GM21717 (cell line): ENCODE results near the gene MRPS31.

Source experiments
- ATAC-seq: cut with Tn5 transposase; IDR thresholded peaks from one replicate; pipeline ENCODE4 v1.9.1; 2021; ENCODE audit warnings: mild to moderate bottlenecking, moderate library complexity; ENCODE audit not compliant: unreplicated experiment

The MRPS31 gene

DNA sequence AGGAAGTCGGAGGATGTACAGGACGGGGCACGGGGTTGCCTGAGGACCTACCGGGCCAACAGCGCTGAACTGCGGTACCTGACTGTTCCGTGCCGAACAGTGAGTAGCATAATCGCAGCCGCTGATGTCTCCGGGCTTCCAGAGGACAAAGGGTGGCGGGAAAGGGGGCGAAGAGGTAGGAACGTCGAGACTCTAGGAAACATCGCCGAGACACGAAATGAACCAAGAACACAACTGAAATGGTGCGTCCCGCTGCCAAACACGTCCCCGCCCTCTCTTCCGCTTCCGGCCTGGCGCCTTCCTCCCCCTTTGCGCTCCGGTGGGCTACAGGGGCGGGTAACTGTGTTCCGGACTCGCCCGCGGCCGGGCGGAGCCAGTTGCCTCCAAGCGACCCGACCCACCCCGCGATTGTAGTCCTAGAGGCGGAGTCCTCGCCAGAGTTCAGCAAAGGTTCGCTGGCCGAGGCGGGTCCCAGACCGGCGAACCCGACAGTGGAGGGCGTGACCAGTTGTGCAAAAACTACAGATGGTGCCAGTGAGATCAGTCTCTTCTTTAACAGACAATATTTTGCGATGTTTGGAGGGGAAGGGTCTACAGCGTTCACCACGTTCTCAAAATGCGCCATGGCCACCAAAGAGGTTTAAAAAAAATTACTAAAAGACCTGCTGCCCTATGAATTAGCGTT is at the start of gene MRPS31:
Gene MRPS31 (minus strand): TSS at position 257 of the 685 bp plus-strand sequence. CDS start 54 bp downstream, at position 203.
- peak; percentile 94 for ATAC-seq

DNA sequence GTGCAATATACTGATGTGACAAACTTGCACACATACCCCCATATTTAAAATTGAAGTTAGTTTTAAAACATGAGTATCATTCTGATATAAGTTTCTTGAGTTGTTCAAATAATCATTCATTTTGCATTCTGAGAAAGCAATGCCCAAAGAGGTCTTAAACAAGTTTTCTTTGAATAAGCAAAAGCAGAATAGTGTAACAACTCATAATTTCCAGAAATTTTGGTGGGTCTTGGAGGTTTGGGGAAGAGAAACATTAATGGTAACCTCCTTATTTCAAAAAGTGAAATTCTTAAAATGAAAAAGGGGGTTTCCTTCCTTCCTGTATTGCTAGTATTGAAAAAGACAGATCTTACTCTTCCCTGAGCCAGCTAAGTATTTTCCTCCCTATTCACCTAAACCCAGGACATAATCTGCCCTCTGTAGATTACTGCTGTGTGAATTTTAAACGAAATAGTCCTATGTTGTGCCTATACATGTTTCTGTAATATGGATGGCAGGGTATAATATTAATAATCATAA is 48.9 kb upstream of the MRPS31 start:
- no peak for ATAC-seq

DNA sequence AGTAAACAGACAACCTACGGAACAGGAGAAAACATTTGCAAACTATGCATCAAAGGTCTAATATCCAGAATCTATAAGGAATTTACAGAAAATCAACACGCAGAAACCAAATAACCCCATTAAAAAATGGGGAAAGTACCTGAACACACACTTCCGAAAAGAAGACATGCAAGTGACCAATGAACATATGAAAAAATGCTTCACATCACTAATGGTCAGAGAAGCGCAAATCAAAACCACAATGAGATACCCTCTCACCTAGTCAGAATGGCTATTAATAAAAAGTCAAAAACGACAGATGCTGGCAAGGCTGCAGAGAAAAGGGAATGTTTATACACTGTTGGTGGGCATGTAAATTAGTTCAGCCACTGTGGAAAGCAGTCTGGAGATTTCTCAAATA is 47.9 kb upstream of the MRPS31 start:
- no peak for ATAC-seq

DNA sequence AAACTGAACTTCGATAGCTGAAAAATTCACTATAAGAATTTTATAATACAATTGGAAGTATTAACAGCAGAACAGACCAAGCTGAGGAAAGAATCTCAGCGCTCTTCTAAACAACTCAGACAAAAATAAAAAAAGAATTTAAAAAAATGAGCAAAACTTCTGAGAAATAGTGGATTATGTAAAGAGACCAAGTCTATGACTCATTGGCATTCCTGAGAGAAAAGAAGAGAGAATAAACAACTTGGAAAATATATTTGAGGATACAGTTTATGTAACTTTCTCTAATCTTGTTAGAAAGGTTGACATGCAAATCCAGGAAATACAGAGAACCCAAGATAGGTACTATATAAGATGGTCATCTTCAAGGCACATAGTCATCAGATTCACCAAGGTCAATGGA is 43.8 kb upstream of the MRPS31 start:
- no peak for ATAC-seq

DNA sequence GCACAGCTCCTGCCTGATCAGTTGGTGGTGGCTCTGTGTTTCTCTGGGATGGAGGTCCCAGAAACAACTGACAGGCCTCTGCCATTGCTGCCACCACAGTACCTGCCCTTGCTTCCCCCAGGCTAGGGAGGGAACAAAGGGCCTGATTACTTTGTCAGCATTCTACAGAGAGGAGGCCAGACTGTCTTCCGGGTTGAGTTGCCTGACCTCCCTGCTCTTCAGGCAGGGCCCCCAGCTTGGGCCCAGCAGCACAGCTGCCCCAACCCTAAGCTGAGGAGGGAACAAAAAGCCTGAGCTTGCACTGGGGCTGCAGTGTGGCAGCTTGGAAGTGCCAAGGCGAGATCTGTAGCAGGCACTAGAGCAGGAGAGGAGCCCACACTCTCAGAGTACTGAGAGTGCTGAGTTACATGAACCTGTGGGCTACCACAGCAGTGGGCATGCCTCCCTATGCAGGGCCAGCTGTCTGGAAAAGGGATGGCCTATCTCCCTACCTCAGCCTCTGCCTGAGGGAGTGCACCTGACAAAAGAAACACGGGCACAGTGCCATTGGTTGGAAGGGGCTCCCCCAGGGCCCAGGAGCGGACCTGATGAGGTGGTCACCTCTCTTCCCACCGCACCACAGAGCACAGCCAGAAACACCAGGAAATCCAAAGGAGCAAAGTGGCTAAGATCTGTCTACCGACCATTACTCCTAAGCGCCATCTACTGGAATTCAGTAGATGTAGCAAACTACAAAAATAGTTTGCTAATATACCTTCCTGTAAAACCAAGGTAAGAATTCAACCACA is 42.9 kb upstream of the MRPS31 start:
- no peak for ATAC-seq

DNA sequence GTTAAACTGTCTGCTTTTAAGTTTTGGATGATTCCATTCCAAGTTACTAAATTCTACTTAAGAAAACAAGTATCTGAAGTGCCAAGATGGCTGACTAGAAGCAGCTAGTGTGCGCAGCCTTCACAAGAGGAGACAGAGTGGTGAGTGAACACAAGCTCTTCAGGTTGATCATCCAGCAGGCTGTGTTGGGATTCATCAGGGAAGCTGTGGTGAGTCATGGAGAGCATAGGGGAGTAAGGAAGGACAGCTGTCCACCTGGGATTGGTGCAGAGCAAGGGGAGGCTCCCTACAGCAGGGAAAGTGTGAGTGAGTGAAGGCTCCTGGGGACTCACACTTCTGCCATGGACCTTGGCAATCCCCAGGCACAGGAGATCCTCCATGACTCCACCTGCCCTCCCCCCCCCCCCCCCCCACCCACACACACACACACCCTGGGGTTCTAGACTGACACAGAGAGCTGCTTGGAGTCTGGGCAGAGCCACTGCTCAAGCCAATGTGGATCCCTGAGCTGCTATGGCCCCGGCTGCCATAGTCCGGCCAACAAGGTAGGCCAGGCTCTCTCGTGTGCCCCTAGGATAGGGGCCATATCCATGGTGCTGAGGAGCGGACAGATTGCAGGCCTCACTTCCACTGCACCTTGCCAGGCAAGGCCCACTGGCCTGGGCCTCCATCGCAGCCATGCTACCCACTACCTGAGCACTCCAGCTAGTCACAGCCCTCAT is 41.9 kb upstream of the MRPS31 start:
- ATAC-seq: no peak

DNA sequence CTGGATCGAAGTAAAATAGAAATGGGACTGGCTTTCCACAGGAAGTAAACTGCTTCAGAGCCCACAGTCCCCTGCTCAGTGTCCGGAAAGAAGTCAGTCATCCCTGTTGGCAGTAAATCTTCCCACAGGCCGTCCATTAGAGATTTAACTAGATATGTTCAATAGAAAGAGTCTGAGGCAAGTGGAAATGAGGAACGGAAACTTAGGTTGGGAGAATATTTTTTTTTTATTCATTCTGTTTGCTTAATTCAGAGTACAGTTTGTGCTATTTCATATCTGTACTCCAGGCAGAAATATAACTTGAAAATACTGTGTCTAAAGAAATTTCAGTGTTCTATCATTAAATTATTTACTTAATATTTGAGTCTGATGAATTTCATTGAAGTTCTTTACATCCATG is 41.1 kb upstream of the MRPS31 start:
- no peak for ATAC-seq

DNA sequence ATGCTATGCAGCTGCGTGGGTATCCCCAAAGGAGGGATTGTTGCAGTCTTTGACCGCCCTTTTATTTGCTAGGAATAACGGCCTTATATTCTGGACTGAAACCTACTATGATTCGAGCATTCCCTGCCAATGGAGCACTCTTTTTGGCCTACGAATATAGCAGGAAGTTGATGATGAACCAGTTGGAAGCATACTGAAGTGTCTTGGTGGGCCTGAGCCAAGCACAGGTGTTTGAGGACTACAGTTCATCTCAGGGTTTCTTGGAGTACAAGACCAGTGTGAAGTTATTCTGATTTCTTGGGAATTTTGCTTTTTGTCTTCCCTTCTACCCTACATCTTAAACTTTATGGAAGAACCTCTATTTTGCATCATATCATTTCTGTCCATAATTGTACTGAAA is 38.5 kb upstream of the MRPS31 start:
- ATAC-seq: no peak

DNA sequence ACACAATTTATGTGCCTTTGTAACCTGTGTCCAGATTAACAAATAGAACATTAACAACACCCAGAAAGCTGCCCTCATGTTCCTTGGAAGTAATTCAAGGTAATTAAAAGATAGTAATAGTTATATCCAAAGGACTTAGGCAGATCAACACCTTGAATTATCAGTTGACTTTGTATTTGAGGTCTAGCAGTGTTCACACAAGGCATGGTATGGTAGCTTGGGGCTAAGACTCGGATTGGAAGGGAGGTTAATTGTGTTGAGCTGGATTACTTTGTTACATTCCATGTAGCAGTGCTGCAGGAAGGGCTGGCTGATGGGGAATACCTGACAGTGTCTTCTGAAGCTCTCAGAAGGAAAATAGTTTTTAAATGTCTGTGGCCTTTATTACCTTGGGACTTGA is 35.3 kb upstream of the MRPS31 start:
- ATAC-seq: no peak

DNA sequence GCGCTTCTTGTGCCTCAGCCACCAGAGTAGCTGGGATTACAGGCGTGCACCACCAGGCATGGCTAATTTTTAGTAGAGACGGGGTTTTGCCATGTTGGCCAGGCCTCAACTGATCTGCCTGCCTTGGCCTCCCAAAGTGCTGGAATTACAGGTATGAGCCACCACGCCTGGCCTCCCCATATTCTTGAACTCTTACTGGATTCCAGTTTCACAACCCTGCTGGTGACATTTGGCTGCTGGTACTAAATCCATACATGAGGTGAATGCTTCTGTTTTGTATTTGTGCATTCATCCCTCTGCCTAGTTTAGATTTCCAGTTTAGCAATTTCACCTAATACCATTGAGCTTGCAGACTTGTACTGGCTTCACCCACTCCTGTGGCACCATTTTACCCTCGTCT is 32.3 kb upstream of the MRPS31 start:
- ATAC-seq: no peak

DNA sequence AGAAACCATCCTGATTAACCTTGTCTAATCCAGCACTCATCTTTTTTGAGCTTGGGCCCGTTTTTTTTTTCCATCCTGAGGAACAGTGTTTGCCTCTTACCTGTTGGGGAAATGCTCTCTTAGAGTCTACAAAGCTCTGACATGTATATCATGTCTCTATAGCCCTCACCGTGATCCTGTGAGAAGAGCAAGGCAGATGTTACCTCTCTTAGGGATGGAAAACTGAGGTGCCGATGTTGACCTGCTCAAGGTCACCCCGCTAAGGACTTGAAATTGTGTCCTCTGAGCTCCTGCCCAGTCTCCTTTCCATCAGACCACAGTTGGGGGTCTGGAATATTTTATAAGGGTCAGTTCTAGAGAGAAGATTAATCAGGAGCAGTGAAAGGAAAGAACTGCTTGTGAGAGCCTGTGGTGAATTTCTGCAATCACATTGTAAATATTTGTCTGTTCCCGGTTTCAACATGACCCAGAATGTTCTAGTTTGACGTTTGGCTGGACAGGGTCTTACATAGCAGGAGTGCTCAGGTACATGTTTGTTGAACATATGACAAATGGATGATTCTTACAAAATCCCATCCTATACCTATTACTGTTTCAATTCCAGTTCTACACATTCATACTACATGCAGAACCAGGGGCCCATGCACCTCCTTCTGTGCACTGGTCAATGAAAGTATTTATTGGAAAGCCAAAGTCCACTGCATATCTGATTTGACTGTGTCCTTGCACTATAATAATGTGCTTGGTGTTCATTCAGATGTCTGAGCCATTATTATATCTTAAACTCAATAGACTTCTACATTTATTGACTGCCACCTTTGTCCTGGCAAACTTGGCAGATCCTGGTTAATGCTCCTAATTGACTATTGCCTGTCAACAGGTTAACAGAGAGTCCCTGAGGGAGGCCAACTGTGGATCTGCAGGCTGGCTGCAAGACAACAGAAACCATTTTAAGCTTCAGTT is 30.5 kb upstream of the MRPS31 start:
- ATAC-seq: no peak

DNA sequence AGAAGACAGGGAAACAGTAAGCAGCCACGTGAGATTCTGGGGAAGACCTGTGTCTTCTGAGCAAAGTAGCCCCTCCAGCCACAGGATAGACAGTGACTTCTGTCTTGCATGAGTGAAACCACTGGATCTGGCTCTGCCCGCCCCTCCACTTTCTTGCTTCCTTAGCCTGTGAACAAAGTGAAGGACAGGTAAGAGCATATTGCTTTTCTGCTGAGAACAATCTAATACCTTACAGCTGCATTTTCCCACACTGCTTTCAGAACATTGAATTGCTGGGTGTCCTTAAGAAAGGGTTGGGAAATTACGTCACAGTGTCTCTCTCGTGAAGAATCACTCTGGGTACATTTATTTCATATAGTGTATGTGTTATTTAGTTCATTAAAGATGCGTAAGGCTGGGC is 29.6 kb upstream of the MRPS31 start:
- no peak for ATAC-seq

DNA sequence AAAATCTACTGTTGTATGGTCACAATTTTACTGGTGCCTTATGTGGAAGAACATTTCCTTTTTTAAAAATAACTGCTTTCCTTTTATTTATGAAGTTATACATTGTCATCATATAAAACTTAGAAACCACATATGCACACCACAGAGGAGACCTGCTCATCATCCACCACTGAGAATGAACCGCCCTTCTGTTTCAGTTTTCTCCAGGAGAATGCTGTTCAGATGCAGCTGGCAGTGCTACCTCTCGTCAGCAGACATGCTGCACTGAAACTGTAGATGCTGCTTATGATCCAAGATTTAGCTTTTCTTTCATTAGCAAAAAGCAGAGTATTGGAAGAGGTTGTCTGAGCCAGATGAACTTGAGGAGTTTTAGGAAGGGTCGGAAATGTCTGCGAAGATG is 28.5 kb upstream of the MRPS31 start:
- ATAC-seq: no peak

DNA sequence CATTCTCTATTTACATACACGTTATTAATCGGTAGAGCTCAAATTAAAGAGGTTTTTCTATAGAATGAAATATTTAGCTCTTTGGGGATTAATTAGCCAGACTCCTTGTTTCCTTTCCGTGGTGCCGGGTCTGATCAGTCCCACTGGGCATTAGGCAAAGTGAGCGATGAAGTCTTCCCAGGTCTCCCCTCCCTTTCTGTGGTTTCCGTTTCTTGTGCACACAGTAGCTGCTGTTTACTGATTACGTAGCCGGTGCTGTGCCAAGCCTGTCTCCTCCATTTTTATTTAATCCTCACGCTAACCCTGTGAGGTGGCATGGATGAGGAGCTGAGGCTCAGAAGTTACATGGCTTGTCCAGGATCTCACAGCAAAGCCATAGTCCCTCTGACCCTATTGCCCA is 27.4 kb upstream of the MRPS31 start:
- ATAC-seq: no peak

DNA sequence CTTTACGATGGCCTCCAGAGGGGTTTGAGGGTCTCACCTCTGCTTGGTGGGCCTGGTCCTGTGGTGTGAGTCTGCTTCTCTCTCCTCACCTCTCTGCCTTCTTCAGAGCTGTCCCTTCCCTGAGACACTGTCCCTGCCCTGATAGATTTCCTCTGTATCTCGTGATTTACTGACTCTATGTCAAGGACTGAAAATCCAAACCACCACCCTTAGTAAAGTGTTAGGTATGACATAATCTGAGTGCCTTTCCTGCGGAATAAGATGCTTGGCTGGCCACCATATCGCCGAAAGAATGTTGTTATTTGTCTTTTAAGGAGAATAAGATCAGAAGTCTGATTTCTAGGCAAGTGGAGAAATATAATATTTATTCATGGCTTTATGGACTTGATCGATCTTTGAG is 25.7 kb upstream of the MRPS31 start:
- no peak for ATAC-seq

DNA sequence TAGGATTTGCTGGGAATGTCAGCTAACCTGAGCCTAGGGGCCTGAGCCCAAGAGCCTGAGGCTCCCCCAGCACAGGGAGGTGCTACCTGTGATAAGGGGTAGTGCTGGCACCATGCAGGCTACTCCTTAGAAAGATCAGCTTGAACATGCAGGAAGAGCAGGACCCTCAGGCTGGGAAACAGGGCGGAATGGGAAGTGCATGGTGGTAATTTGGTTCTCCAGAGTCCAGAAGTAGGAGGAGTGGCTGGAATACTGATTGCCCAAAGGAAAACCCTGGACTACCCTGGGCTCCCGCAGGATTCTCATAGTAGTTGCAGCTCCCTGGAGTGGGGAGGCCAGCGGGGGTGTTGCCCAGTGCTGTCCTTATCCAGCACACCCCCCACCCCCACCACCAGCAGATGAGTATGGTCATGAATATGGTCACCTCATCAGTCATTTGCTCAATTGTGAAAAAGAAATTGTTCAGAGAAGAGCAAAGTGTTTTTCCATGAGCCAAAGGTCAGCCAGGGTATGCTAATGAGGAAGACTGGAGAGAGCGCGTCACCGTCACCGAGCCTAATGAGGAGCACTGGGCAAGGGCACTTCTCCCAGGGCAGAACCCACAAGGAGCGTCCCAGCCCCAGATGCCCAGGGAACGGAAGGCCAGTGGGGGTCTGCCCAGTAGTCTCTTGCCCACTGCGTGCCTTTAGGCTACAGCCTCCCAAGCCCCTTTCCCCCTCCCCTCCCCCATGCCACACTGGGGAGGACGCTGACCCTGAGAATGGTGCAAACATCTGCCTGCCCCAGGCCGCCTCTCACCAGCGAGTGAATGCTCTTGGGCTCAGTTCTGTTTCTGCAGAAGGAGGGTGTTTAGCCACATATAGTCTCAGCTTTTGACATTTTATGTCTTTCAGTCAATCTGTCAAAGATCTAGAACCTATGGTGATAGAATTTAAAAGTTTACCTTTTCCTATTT is 23.7 kb upstream of the MRPS31 start:
- ATAC-seq: no peak

DNA sequence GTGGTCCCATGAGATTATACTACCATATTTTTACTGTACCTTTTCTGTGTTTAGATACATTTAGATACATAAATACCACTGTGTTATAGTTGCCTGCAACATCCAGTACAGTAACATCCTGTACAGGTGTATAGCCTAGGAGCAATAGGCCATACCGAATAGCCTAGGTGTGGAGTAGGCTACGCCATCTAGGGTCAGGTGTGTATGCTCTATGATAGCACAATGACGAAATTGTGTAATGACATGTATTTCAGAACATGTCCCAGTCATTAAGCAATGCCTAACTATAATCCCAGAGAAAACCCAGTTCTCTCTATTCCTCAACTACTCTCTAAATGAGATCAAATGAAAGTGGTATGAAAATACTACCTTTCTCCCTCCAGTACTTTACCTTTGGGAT is 22.3 kb upstream of the MRPS31 start:
- no peak for ATAC-seq

DNA sequence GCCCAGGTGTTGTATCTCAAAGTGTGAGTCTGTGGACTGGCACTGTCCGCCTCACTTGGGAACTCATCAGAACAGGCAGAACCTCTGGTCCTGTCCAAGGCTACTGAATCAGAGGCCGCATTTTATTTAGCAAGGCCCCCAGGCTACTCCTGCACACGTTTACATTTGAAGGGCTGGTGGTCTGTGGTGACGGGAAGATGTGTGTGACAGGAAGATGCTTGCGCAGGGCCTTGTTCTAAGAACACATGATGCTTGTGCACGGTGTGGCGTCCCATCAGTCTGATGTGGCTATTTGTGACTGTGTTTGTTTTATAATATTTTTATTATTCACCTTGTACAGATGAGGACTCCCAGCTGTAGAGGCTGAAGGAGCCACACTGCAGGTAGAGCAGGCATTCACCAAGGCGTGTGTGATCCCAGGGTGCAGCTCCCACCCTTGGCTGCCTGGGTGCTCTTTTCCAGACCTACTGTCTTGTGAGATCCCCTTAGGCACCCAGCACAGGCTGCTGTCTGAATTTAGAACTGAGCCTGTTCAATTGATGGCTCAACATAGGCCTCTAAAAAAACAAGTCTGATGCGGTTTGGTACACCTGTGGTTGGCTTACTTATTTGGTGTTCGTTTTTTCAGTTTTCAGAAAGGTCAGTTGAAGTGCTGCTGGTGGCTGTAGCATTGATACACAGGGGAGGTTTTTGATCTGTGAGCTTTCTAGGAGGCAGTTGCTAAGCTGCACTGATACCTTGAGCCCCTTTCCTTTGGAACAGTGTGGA is 21.5 kb upstream of the MRPS31 start:
- no peak for ATAC-seq

DNA sequence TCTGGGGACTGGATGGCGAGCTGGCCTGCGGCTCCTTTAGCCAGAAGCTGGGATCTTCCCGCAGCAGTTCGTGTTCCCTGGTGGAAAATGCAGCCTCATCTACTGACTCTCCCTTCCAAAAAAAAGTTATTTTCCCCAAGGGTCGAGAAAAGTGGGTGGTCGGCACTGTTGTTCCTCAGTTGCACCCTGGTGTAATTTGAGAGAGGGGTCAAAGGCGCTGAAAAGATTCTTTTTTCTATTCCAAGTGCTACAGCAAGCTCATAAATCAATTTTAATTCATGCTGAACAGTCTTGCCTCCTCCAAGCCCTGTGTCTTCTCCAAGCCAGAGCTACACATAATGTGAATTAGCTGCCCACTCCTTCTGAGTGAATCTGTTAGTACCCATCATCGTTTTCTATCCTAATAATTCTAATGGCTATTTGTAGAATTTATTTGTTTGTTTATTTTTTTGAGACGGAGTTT is 19.2 kb upstream of the MRPS31 start:
- ATAC-seq: no peak
